RWPE2 (cell line): Measurements from ENCODE around the gene DENND1C.

Experiments used
- ATAC-seq: fragments of 200-7000 bp; cut with Tn5 transposase; 3 replicates; pipeline ENCODE4 v1.9.1; 2021; ENCODE audit warnings: low read depth
- DNase-seq: peaks from one replicate; pipeline ENCODE4 v3.0.0-alpha.2; 2020; ENCODE audit warnings: low spot score
- H3K27ac ChIP-seq: fragments of 450-650 bp; 2 replicates; pipeline ENCODE4 v1.5.1; 2017; ENCODE audit warnings: mild to moderate bottlenecking; ENCODE audit not compliant: poor library complexity, severe bottlenecking
- H3K27me3 ChIP-seq: fragments of 250-450 bp; sonication (Bioruptor Pico); 2 replicates; pipeline ENCODE4 v1.5.1; 2021; ENCODE audit warnings: mild to moderate bottlenecking, moderate library complexity; ENCODE audit not compliant: insufficient read depth, poor library complexity, severe bottlenecking
- H3K36me3 ChIP-seq: fragments of 250-450 bp; sonication (Bioruptor Pico); 2 replicates; pipeline ENCODE4 v1.5.1; 2020; ENCODE audit warnings: low read depth, mild to moderate bottlenecking, moderate library complexity
- H3K4me1 ChIP-seq: fragments of 250-450 bp; sonication (Bioruptor Pico); 2 replicates; pipeline ENCODE4 v1.5.1; 2021; ENCODE audit warnings: mild to moderate bottlenecking, moderate library complexity; ENCODE audit not compliant: insufficient read depth, poor library complexity, severe bottlenecking
- H3K4me3 ChIP-seq: fragments of 250-450 bp; sonication (Bioruptor Pico); 2 replicates; pipeline ENCODE4 v1.5.1; 2021; ENCODE audit warnings: mild to moderate bottlenecking, moderate library complexity; ENCODE audit not compliant: severe bottlenecking
- H3K9me3 ChIP-seq: fragments of 250-450 bp; sonication (Bioruptor Pico); 2 replicates; pipeline ENCODE4 v1.5.1; 2021; ENCODE audit warnings: mild to moderate bottlenecking, moderate library complexity; ENCODE audit not compliant: severe bottlenecking
- TF ChIP-seq, protein P1 (sequence below): fragments of 450-650 bp; IDR thresholded peaks from one replicate; pipeline ENCODE4 v1.5.1; 2017; ENCODE audit warnings: mild to moderate bottlenecking, moderate library complexity; ENCODE audit not compliant: poor library complexity, severe bottlenecking

Gene DENND1C

DNA sequence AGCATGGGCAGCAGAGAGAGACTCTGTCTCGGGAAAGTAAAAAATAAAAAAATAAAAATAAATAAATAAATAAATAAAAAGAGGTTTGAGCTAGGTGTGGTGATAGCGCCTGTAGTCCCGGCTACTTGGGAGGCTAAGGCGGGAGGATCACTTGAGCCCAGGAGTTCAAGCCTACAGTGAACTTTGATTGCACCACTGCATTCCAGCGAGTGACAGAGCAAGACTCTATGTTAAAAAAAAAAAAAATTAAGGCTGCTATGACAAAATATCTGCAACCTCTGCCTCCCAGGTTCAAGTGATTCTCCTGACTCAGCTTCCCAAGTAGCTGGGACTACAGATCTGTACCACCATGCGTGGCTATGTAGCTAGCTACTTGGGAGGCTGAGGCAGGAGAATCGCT, 3.2 kb upstream of the DENND1C start:
- DNase-seq (no peak), ATAC-seq (no peak)
- TF ChIP-seq, protein P1, sequence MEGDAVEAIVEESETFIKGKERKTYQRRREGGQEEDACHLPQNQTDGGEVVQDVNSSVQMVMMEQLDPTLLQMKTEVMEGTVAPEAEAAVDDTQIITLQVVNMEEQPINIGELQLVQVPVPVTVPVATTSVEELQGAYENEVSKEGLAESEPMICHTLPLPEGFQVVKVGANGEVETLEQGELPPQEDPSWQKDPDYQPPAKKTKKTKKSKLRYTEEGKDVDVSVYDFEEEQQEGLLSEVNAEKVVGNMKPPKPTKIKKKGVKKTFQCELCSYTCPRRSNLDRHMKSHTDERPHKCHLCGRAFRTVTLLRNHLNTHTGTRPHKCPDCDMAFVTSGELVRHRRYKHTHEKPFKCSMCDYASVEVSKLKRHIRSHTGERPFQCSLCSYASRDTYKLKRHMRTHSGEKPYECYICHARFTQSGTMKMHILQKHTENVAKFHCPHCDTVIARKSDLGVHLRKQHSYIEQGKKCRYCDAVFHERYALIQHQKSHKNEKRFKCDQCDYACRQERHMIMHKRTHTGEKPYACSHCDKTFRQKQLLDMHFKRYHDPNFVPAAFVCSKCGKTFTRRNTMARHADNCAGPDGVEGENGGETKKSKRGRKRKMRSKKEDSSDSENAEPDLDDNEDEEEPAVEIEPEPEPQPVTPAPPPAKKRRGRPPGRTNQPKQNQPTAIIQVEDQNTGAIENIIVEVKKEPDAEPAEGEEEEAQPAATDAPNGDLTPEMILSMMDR, result no peak
- Histone ChIP-seq H3K4me3 (no peak overlapping the region), H3K4me1 (no peaks in the 10 kb centered on the region), H3K27ac (no peak overlapping the region), H3K36me3 (no peaks in the 10 kb centered on the region), H3K27me3 (no peaks in the 10 kb centered on the region), H3K9me3 (no peaks in the 10 kb centered on the region)

DNA sequence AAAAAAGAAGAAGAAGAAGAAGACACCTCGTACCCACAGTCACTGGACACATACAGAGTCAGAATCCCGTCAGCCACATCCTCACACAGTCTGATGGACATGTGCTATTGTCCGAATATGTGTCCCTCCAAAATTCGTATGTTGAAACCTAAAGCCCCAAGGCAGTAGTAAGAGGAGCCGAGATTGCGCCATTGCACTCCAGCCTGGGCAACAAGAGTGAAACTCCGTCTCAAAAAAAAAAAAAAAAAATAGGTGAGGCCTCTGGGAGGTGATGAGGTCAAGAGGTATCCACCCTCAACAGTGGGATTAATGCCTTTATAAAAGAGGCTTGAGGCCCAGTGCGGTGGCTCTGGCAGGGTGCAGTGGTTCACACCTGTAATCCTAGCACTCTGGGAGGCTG, 2.6 kb upstream of the DENND1C start:
- Histone ChIP-seq H3K36me3 (no peaks in the 10 kb centered on the region), H3K9me3 (no peaks in the 10 kb centered on the region), H3K27me3 (no peaks in the 10 kb centered on the region), H3K4me1 (no peaks in the 10 kb centered on the region), H3K27ac (no peak overlapping the region), H3K4me3 (no peak overlapping the region)
- DNase-seq, result no peak
- TF ChIP-seq, protein P1, result no peak
- no peak for ATAC-seq

DNA sequence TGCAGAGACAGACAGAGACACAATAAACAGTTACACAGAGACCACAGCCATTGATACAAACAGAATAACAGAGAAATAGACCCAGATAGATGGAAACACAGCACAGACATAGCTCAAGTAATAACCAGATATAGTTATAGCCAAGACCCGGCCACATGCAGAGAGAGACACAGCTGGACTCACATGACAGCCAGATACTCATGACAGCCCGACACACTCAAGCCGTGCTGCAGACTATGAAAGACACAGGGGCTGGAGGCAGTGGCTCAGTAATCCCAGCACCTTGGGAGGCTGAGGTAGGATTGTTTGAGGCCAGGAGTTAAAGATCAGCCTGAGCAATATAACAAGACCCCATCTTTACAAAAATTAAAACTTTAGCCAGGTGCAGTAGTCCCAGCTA, 1.6 kb upstream of the DENND1C start:
- Histone ChIP-seq H3K9me3 (no peaks in the 10 kb centered on the region), H3K4me3 (no peak overlapping the region), H3K36me3 (no peaks in the 10 kb centered on the region), H3K27me3 (no peaks in the 10 kb centered on the region), H3K4me1 (no peaks in the 10 kb centered on the region), H3K27ac (no peak overlapping the region)
- TF ChIP-seq, protein P1, result no peak
- ATAC-seq, result no peak
- no peak for DNase-seq

DNA sequence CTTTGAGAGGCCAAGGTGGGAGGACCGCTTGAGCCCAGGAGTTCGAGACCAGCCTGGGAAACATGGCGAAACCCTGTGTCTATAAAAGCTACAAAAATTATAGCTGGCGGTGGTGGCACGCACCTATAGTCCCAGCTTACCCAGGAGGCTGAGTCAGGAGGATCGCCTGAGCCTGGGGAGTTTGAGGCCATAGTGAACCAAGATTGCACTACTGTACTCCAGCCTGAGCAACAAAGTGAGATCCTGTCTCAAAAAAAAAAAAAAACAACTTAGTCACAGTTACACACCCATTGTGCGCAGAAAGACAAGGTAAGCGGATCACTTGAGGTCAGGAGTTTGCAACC, 728 bp upstream of the DENND1C start:
- H3K4me3 ChIP-seq, result no peak overlapping the region
- ATAC-seq (no peak), DNase-seq (no peak)
- no peak overlapping the region for H3K27ac ChIP-seq
- no peaks in the 10 kb centered on the region for H3K4me1 ChIP-seq
- no peaks in the 10 kb centered on the region for H3K9me3 ChIP-seq
- no peaks in the 10 kb centered on the region for H3K27me3 ChIP-seq
- TF ChIP-seq, protein P1, result no peak
- no peaks in the 10 kb centered on the region for H3K36me3 ChIP-seq

DNA sequence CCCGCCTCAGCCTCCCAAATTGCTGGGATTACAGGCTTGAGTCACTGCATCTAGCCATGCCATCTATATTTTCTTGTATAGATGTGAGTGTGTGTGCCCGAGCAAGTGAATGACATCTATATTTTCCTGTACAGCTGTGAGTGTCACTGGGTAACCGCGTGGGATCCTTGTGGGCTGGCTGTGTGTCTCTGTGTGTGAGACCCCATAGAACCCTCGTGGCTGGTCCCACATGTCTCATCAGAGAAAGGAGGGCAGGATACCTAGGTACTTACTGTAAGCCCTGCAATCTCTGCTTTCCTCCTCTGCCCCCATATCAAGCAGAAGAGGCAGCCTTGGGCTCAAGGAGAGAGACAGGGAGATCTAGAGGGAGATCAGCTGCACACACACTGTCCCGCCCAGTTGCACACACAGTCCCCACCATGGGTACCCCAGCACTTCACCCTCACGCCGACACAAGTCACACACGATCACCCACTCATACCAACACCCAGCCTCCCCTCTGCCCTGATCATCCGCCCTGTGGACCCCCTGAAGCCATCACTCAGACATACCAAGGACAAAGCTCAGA, 655 bp downstream of the DENND1C start:
- H3K27ac ChIP-seq, result no peak overlapping the region
- TF ChIP-seq, protein P1, result no peak
- no peaks in the 10 kb centered on the region for H3K27me3 ChIP-seq
- no peak for ATAC-seq
- no peaks in the 10 kb centered on the region for H3K4me1 ChIP-seq
- H3K9me3 ChIP-seq, result no peaks in the 10 kb centered on the region
- DNase-seq, result no peak
- H3K36me3 ChIP-seq, result no peaks in the 10 kb centered on the region
- no peak overlapping the region for H3K4me3 ChIP-seq
